ENCODE data around the gene CLIC3. TPM values are rescaled to one million over a fixed set of nuclear protein-coding genes. Genes with fewer than 3 reads are reported as not detected.
A peak's percentile ranks its signal among the peaks of the same experiment; 100 is the strongest.

Gene CLIC3
- total and polyA plus RNA-seq, 2 experiments from 2014 or later, result 0.87 TPM; not detected in 1

DNA sequence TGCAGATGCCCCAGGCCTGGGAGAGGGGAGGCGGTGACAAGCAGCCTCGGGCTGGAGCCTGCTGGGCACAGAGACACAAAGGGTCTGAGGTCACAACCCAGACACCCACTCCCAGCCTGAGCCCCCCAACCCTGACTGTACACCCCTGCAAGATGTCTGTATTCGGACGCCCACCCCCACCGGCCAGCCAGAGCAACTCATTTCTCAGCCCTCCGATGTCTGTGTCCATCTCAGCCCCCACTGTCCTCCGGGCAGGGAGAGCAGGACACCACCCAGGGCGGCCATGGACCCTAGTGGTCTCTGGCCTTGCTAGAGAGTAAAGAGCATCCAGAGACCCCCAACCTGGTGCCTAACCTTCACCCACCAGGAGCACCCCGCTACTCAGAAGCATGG lies 40.4 kb downstream of the CLIC3 start:
- TF ChIP-seq, protein P1, sequence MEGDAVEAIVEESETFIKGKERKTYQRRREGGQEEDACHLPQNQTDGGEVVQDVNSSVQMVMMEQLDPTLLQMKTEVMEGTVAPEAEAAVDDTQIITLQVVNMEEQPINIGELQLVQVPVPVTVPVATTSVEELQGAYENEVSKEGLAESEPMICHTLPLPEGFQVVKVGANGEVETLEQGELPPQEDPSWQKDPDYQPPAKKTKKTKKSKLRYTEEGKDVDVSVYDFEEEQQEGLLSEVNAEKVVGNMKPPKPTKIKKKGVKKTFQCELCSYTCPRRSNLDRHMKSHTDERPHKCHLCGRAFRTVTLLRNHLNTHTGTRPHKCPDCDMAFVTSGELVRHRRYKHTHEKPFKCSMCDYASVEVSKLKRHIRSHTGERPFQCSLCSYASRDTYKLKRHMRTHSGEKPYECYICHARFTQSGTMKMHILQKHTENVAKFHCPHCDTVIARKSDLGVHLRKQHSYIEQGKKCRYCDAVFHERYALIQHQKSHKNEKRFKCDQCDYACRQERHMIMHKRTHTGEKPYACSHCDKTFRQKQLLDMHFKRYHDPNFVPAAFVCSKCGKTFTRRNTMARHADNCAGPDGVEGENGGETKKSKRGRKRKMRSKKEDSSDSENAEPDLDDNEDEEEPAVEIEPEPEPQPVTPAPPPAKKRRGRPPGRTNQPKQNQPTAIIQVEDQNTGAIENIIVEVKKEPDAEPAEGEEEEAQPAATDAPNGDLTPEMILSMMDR (IDR thresholded peaks at IDR 0.05; ENCODE audit: low read depth, low read length), result no peak
- H3K27me3 ChIP-seq, result no peaks in the 10 kb centered on the region
- H3K4me3 ChIP-seq, result no peak overlapping the region
- H3K9me3 ChIP-seq (ENCODE audit: low read depth), result no peaks in the 10 kb centered on the region
- DNase-seq (ENCODE audit: low read depth in 1 of 2, low spot score in 1 of 2), result no peak
- H3K36me3 ChIP-seq, result no peaks in the 10 kb centered on the region
- H3K27ac ChIP-seq, result no peak overlapping the region
- H3K4me1 ChIP-seq (ENCODE audit: low read depth), result peaks cover 1% of the 10 kb centered on the region

DNA sequence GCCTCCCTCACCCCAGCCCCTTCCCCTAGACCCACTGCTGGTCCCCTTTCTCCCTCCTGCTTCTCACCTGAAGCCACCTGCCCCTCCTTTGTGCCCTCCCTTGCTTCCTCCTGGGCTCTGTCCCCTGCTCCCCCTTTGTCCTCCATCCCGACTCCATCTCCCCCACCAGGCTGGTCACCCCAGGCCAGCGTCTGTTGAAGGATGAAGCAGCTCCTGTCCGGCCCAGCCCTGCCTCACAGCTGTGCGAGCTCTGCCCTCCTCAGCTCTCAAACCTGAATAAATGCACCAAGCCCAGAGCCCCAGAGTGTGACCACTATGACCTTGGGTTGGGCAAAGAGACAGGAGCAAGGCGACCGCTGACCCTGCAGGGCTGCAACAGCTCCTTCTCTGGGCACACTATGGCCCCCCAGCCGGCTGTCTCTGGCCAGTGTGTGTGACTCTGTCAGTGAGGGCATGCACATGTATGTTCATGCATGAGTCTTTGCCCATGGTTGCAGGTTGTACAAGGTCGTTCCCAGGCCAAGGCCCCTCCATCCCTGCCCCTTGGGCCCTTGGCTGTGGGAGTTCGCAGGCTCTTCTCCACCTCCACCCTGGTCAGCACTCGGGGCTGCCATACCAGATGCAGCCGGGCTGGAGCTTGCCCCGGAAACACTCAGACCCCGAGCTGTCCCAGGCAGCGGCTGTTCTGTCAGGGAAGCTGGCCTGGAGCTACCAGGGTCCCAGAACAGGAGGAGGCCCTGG lies 41.0 kb downstream of the CLIC3 start:
- TF ChIP-seq, protein P1 (IDR thresholded peaks at IDR 0.05; ENCODE audit: low read depth, low read length), result no peak

DNA sequence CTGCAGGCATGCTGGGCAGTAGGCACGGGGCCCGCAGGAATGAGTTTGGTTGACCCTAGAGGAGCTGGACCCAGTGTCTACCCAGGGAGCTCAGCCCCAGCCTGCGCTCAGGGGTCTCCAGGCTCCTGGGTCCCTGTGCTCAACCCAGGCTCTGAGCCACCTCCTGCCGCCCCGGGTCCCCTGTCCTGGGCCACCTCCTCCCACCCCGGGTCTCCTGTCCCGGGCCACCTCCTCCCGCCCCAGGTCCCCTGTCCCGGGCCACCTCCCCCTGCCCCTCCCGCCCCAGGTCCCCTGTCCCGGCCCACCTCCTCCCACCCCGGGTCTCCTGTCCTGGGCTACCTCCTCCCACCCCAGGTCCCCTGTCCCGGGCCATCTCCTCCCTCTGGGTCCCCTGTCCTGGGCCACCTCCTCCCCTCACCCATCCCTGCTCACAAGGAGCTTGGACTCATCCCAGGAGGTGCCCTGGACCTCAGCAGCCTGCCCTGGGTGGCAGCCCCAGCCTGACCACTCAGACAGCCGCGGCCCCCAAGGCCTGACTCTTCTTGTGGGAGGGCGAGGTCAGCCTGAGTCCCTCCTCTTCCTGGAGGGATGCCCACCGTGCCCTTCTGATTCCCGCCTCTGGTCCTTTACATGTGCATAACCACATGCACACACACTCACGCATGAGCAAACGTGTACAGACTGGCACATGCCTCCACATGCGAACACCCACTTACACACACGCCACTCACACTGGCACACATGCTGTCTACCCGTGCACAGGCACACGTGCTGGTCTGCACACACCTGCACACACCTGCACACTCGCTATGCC lies 41.9 kb downstream of the CLIC3 start:
- no peaks in the 10 kb centered on the region for H3K36me3 ChIP-seq

More for the DNA sequence above, 41.0 kb downstream of the CLIC3 start:
- H3K9me3 ChIP-seq (ENCODE audit: low read depth), result no peaks in the 10 kb centered on the region
- no peak overlapping the region for H3K27ac ChIP-seq
- no peak overlapping the region for H3K4me3 ChIP-seq
- H3K36me3 ChIP-seq, result no peaks in the 10 kb centered on the region
- H3K4me1 ChIP-seq (ENCODE audit: low read depth), result peaks cover 7% of the 10 kb centered on the region
- no peak for DNase-seq (ENCODE audit: low read depth in 1 of 2, low spot score in 1 of 2)
- H3K27me3 ChIP-seq, result no peaks in the 10 kb centered on the region

DNA sequence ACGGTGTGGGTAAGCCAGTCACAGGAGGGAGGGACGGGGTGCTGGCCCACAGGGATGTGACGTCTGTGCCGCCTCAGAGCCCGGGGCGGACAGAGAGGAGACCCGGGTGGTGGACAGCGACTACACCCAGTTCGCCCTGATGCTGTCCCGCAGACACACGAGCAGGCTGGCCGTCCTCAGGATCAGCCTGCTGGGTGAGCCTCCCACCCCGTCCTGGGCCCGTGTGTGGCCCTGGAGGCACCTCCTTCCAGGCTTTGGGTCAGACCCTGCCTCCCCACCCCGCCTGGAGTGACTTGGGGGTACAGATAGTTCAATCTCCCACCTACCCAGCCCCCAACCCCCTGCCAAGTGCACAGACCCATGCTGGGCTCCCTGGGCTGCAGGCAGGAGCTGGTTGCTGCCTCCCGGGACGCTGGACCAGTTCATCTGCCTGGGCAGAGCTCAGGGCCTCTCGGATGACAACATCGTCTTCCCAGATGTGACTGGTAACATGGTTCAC lies 42.5 kb downstream of the CLIC3 start:
- TF ChIP-seq, protein P1 (IDR thresholded peaks at IDR 0.05; ENCODE audit: low read depth, low read length), result no peak
- peaks cover 15% of the 10 kb centered on the region for H3K4me1 ChIP-seq (ENCODE audit: low read depth)
- no peaks in the 10 kb centered on the region for H3K9me3 ChIP-seq (ENCODE audit: low read depth)
- no peak overlapping the region for H3K27ac ChIP-seq
- H3K36me3 ChIP-seq, result no peaks in the 10 kb centered on the region
- H3K27me3 ChIP-seq, result no peaks in the 10 kb centered on the region
- DNase-seq (ENCODE audit: low read depth in 1 of 2, low spot score in 1 of 2), result no peak
- H3K4me3 ChIP-seq, result no peak overlapping the region

More for the DNA sequence above, 41.9 kb downstream of the CLIC3 start:
- Histone ChIP-seq H3K9me3 (ENCODE audit: low read depth) (no peaks in the 10 kb centered on the region), H3K4me3 (no peak overlapping the region), H3K27ac (no peak overlapping the region), H3K27me3 (no peaks in the 10 kb centered on the region), H3K4me1 (ENCODE audit: low read depth) (peaks cover 10% of the 10 kb centered on the region)
- DNase-seq (ENCODE audit: low read depth in 1 of 2, low spot score in 1 of 2), result no peak
- TF ChIP-seq, protein P1 (IDR thresholded peaks at IDR 0.05; ENCODE audit: low read depth, low read length), result no peak

DNA sequence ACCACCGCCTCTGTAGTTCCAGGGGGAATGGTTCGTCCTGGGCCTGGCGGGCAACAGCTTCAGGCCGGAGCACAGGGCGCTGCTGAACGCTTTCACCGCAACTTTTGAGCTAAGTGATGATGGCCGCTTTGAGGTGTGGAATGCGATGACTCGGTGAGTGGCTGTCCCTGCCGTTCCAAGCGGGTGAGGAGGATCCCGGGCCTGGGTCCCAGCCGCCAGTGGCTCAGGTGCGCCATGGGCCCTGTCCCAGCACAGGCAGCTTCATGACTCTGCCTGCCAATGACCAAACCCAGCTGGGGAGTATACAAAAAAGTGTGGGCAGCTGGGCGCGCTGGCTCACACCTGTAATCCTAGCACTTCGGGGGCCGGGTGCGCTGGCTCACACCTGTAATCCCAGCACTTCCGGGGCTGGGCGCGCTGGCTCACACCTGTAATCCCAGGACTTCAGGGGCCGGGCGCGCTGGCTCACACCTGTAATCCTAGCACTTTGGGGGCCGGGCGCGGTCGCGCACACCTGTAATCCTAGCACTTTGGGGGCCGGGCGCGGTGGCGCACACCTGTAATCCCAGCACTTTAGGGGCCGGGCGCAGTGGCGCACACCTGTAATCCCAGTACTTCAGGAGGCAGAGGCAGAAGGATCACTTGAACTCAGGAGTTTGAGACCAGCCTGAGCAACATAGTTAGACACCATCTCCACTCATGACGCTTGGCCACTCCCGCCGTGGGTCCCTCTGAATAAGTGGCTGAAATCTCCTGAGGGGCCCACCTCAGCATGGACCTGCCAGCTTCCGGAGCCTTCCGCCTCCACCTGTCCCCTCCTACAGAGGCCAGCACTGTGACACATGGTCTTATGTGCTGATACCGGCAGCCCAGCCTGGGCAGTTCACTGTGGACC lies 43.2 kb downstream of the CLIC3 start:
- Histone ChIP-seq H3K27ac (peak overlapping the region; percentile 43), H3K27me3 (no peaks in the 10 kb centered on the region), H3K4me1 (ENCODE audit: low read depth) (peaks cover 17% of the 10 kb centered on the region), H3K9me3 (ENCODE audit: low read depth) (no peaks in the 10 kb centered on the region), H3K4me3 (no peak overlapping the region), H3K36me3 (no peaks in the 10 kb centered on the region)
- DNase-seq (ENCODE audit: low read depth in 1 of 2, low spot score in 1 of 2), result no peak
- TF ChIP-seq, protein P1 (IDR thresholded peaks at IDR 0.05; ENCODE audit: low read depth, low read length), result no peak

Data from cardiac muscle cell (in vitro differentiated cells and primary cell).